ENCODE results near the gene CLIC5. TPM values are rescaled to one million over a fixed set of nuclear protein-coding genes. Genes with fewer than 3 reads are reported as not detected.

The CLIC5 gene
- total and polyA plus RNA-seq, 2 of the 8 experiments (the other 6 are each of a cell fraction or from before 2014, with no cell fraction given) = 0.12 to 0.15 TPM

GRCh38 chr6:45884336-45884735 lies 131.3 kb downstream of the CLIC5 start:
- 75% methylated on average over 4 of the region's 4 CpGs; no CpG with 5 or more reads in 1 of the 2 experiments for WGBS, 2 experiments (ENCODE audit: extremely low coverage in 1 of 2, insufficient coverage in 1 of 2, insufficient read length in 1 of 2, insufficient replicate concordance in 2 of 2, low coverage in 1 of 2, low lambda C conversion rate in 2 of 2, missing lambda C conversion rate in 1 of 2)
- TF ChIP-seq EP300 (IDR thresholded peaks at IDR 0.05; ENCODE audit: borderline replicate concordance in 1 of 2, low read depth in 2 of 2, low read length in 2 of 2) (no peak), TBP (IDR thresholded peaks at IDR 0.05; ENCODE audit: low read depth, low read length) (no peak), SP4 (IDR thresholded peaks at IDR 0.05; ENCODE audit: low read length) (no peak), ATF3 (IDR thresholded peaks at IDR 0.05; ENCODE audit: insufficient read depth, low read depth, low read length) (no peak), CBX8 (IDR thresholded peaks at IDR 0.05; ENCODE audit: borderline replicate concordance, low read depth, low read length) (no peak), YY1 (IDR thresholded peaks at IDR 0.05; ENCODE audit: low read depth, low read length) (no peak), KDM5A (IDR thresholded peaks at IDR 0.05; ENCODE audit: low read length) (no peak), TEAD4 (IDR thresholded peaks at IDR 0.05; ENCODE audit: low read depth, low read length) (no peak), TAF1 (IDR thresholded peaks at IDR 0.05; ENCODE audit: low read depth, low read length) (no peak), RBBP5 (IDR thresholded peaks at IDR 0.05; ENCODE audit: borderline replicate concordance, low read depth, low read length) (no peak), CTBP2 (IDR thresholded peaks at IDR 0.05; ENCODE audit: borderline replicate concordance, insufficient read depth, insufficient read length, low read length) (no peak), CHD2 (IDR thresholded peaks at IDR 0.05; ENCODE audit: low read length) (no peak), ASH2L (IDR thresholded peaks at IDR 0.05; ENCODE audit: low read length) (no peak), BACH1 (IDR thresholded peaks at IDR 0.05; ENCODE audit: low read length) (no peak), MAFK (IDR thresholded peaks at IDR 0.05; ENCODE audit: low read depth, low read length) (no peak), EGR1 (IDR thresholded peaks at IDR 0.05; ENCODE audit: borderline replicate concordance, low read depth, low read length) (no peak)

More at GRCh38 chr6:45884336-45884735, 131.3 kb downstream of the CLIC5 start:
- Histone ChIP-seq H4K5ac (ENCODE audit: insufficient read length, low read depth, low read length) (no peak overlapping the region), H2BK120ac (replicated peaks; ENCODE audit: low read depth, low read length) (no peak overlapping the region), H3K27ac (ENCODE audit: low read depth, low read length) (no peak overlapping the region), H3K4me2 (ENCODE audit: insufficient read depth in 1 of 2, low read depth in 2 of 2, low read length in 2 of 2) (no peak overlapping the region), H2BK5ac (ENCODE audit: low read depth, low read length) (no peak overlapping the region), H3K23ac (ENCODE audit: insufficient read length) (no peak overlapping the region), H2BK15ac (ENCODE audit: low read length) (no peak overlapping the region), H2BK12ac (ENCODE audit: low read depth, low read length) (no peak overlapping the region), H3K4me3 (ENCODE audit: extremely low read depth in 1 of 4, insufficient read depth in 2 of 4, low read depth in 3 of 4, low read length in 4 of 4) (no peak overlapping the region), H4K91ac (replicated peaks; ENCODE audit: insufficient read length, low read length) (no peak overlapping the region), H3K79me1 (ENCODE audit: low read depth, low read length) (no peaks in the 10 kb centered on the region), H2AFZ (ENCODE audit: low read length) (no peak overlapping the region), H2AK5ac (ENCODE audit: low read depth, low read length) (no peak overlapping the region), H3K36me3 (ENCODE audit: control insufficient read depth in 2 of 4, insufficient read depth in 4 of 4, low read length in 3 of 4) (no peaks in the 10 kb centered on the region), H3K18ac (ENCODE audit: extremely low read depth, low read length) (no peak overlapping the region), H3K4ac (replicated peaks; ENCODE audit: insufficient read length, low read depth, low read length) (no peak overlapping the region), H4K8ac (ENCODE audit: extremely low read depth, insufficient read depth, low read length) (no peak overlapping the region), H3K14ac (ENCODE audit: insufficient read length) (no peak overlapping the region), H3K27me3 (replicated peaks in 1 of 4; ENCODE audit: control insufficient read depth in 3 of 4, extremely low read depth in 1 of 4, insufficient read depth in 3 of 4, low read length in 3 of 4) (no peaks in the 10 kb centered on the region), H3K56ac (replicated peaks; ENCODE audit: insufficient read length, low read depth, low read length) (no peak overlapping the region), H3K79me2 (ENCODE audit: control insufficient read depth in 1 of 2, insufficient read depth in 2 of 2, low read length in 2 of 2) (no peaks in the 10 kb centered on the region), H3K9ac (replicated peaks in 1 of 4; ENCODE audit: extremely low read depth in 1 of 4, low read depth in 3 of 4, low read length in 3 of 4) (no peak overlapping the region), H3K4me1 (replicated peaks in 1 of 4; ENCODE audit: control insufficient read depth in 3 of 4, insufficient read depth in 4 of 4, low read length in 3 of 4) (no peaks in the 10 kb centered on the region), H3K9me3 (ENCODE audit: insufficient read depth in 2 of 2, low read depth in 1 of 2, low read length in 1 of 2) (no peaks in the 10 kb centered on the region), H2BK20ac (ENCODE audit: low read length) (no peak overlapping the region), H4K20me1 (replicated peaks in 1 of 2; ENCODE audit: control insufficient read depth in 1 of 2, insufficient read depth in 2 of 2, low read length in 2 of 2) (no peaks in the 10 kb centered on the region), H3K23me2 (ENCODE audit: low read depth, low read length) (no peaks in the 10 kb centered on the region)
- FAIRE-seq = no peak
- ChIA-PET CTCF (ENCODE audit: partially characterized antibody) (no interaction called here), POLR2A (ENCODE audit: partially characterized antibody) (no interaction called here)
- no peak for DNase-seq (ENCODE audit: low read depth in 1 of 2, low spot score in 2 of 2)

All from H1 (cell line).